ENCODE results near the gene FUBP1.
A peak's percentile ranks its signal among the peaks of the same experiment; 100 is the strongest.
"Not testable (repeated sequence)": the region's sequence is repeated elsewhere in the genome, so short reads cannot be mapped to it uniquely, and the experiment has no call there.

Gene FUBP1

DNA sequence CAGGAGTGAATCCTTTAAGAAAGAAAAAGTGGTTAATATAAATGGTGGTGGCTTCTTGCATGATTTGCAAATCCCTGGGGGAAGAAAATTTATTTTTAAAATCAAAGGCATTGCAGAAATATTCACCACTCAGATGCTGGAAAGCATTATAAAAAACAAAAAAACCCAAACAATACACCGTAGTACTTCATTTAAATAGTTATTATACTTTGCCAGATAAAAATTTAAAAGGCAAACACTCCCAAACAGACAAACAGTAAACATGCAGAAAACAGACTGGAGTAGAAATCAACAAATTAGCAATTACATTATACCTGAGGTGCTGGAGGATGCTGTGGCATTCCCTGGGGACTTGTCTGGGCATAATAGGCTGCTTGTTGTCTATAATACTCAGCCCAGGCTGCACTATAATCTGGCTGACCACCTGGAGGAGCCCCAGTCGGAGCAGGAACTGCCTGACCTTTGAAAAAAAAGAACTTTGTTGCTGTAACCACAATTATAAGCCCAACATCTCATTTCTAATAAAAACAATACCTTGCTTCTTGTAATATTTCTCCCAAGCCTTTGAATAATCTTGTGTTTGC is 29.9 kb downstream of the FUBP1 start:
- H3K36me3 Mint-ChIP-seq, result peaks cover 27 to 42% of the 10 kb centered on the region in 2 donors
- no peak overlapping the region for H3K27ac Mint-ChIP-seq
- H3K9me3 Mint-ChIP-seq, result no peaks in the 10 kb centered on the region
- ATAC-seq (replicated peaks), result peak; percentile 83 to 90
- peaks cover 17 to 52% of the 10 kb centered on the region in 2 donors for H3K4me1 Mint-ChIP-seq
- H3K27me3 Mint-ChIP-seq, result no peaks in the 10 kb centered on the region
- peak overlapping the region in 1 of 2 donors; percentile 28 for H3K4me3 Mint-ChIP-seq
- peak; percentile 5 for DNase-seq

- ATAC-seq (replicated peaks) (no peak), DNase-seq (no peak)
- H3K9me3 Mint-ChIP-seq, result no peaks in the 10 kb centered on the region
- H3K27me3 Mint-ChIP-seq, result no peaks in the 10 kb centered on the region
- H3K4me3 Mint-ChIP-seq, result no peak overlapping the region
- peaks cover 30 to 43% of the 10 kb centered on the region in 2 donors for H3K36me3 Mint-ChIP-seq
- peak overlapping the region; percentile 62 for H3K27ac Mint-ChIP-seq
- H3K4me1 Mint-ChIP-seq, result peaks cover 6 to 20% of the 10 kb centered on the region in 2 donors
These were observed 33.5 kb downstream of the FUBP1 start for GRCh38 chr1:77945345-77945744.

- DNase-seq, result no peak
- H3K27ac Mint-ChIP-seq, result peak overlapping the region; percentile 20
- no peak for ATAC-seq (replicated peaks)
- peaks cover 25 to 32% of the 10 kb centered on the region in 2 donors for H3K36me3 Mint-ChIP-seq
- peaks cover 0 to 2% of the 10 kb centered on the region in 2 donors for H3K4me1 Mint-ChIP-seq
- H3K27me3 Mint-ChIP-seq, result no peaks in the 10 kb centered on the region
- no peaks in the 10 kb centered on the region for H3K9me3 Mint-ChIP-seq
- no peak overlapping the region for H3K4me3 Mint-ChIP-seq
These were observed 36.3 kb downstream of the FUBP1 start for GRCh38 chr1:77942400-77943140.

GRCh38 chr1:77940921-77941570 is 37.8 kb downstream of the FUBP1 start:
- DNase-seq (no peak), ATAC-seq (replicated peaks) (no peak)
- no peaks in the 10 kb centered on the region for H3K27me3 Mint-ChIP-seq
- no peak overlapping the region for H3K4me3 Mint-ChIP-seq
- H3K4me1 Mint-ChIP-seq, result peaks cover 0 to 2% of the 10 kb centered on the region in 2 donors
- H3K27ac Mint-ChIP-seq, result no peak overlapping the region
- H3K36me3 Mint-ChIP-seq, result peaks cover 23 to 28% of the 10 kb centered on the region in 2 donors
- H3K9me3 Mint-ChIP-seq, result no peaks in the 10 kb centered on the region

GRCh38 chr1:77938651-77939050 is 40.2 kb downstream of the FUBP1 start:
- ATAC-seq (replicated peaks) (no peak), DNase-seq (no peak)
- no peaks in the 10 kb centered on the region for H3K27me3 Mint-ChIP-seq
- no peaks in the 10 kb centered on the region for H3K9me3 Mint-ChIP-seq
- no peak overlapping the region for H3K4me3 Mint-ChIP-seq
- H3K27ac Mint-ChIP-seq, result peak overlapping the region; percentile 1
- H3K4me1 Mint-ChIP-seq, result peaks cover 0 to 2% of the 10 kb centered on the region in 2 donors
- peaks cover 20 to 22% of the 10 kb centered on the region in 2 donors for H3K36me3 Mint-ChIP-seq

- no peaks in the 10 kb centered on the region for H3K9me3 Mint-ChIP-seq
These were observed 49.1 kb downstream of the FUBP1 start for GRCh38 chr1:77929806-77930205.

GRCh38 chr1:77927414-77927813 is 51.5 kb downstream of the FUBP1 start:
- DNase-seq (no peak), ATAC-seq (replicated peaks) (no peak)
- peaks cover 0 to 4% of the 10 kb centered on the region in 2 donors for H3K4me1 Mint-ChIP-seq
- H3K4me3 Mint-ChIP-seq, result no peak overlapping the region
- no peaks in the 10 kb centered on the region for H3K27me3 Mint-ChIP-seq
- H3K27ac Mint-ChIP-seq, result no peak overlapping the region
- H3K9me3 Mint-ChIP-seq, result no peaks in the 10 kb centered on the region
- H3K36me3 Mint-ChIP-seq, result peaks cover 7 to 9% of the 10 kb centered on the region in 2 donors

More at GRCh38 chr1:77929806-77930205, 49.1 kb downstream of the FUBP1 start:
- H3K4me3 Mint-ChIP-seq, result no peak overlapping the region
- DNase-seq (no peak), ATAC-seq (replicated peaks) (no peak)
- peaks cover 7 to 9% of the 10 kb centered on the region in 2 donors for H3K36me3 Mint-ChIP-seq
- H3K4me1 Mint-ChIP-seq, result peaks cover 0 to 4% of the 10 kb centered on the region in 2 donors
- H3K27ac Mint-ChIP-seq, result no peak overlapping the region
- no peaks in the 10 kb centered on the region for H3K27me3 Mint-ChIP-seq

GRCh38 chr1:77926561-77927357 is 52.1 kb downstream of the FUBP1 start:
- peak overlapping the region; percentile 68 to 73 for H3K4me3 Mint-ChIP-seq

GRCh38 chr1:77925956-77926355 is 52.9 kb downstream of the FUBP1 start:
- Mint-ChIP-seq H3K36me3 (peaks cover 7 to 9% of the 10 kb centered on the region in 2 donors), H3K4me3 (no peak overlapping the region), H3K9me3 (no peaks in the 10 kb centered on the region), H3K4me1 (peaks cover 0 to 4% of the 10 kb centered on the region in 2 donors), H3K27me3 (no peaks in the 10 kb centered on the region), H3K27ac (no peak overlapping the region)
- DNase-seq (no peak), ATAC-seq (replicated peaks) (no peak)

More at GRCh38 chr1:77926561-77927357, 52.1 kb downstream of the FUBP1 start:
- ATAC-seq (replicated peaks), result peak in 1 of 2 donors; percentile 31
- H3K27ac Mint-ChIP-seq, result peak overlapping the region; percentile 15
- H3K4me1 Mint-ChIP-seq, result peaks cover 0 to 4% of the 10 kb centered on the region in 2 donors
- no peaks in the 10 kb centered on the region for H3K27me3 Mint-ChIP-seq
- H3K9me3 Mint-ChIP-seq, result no peaks in the 10 kb centered on the region
- H3K36me3 Mint-ChIP-seq, result peaks cover 7 to 9% of the 10 kb centered on the region in 2 donors
- DNase-seq, result no peak

DNA sequence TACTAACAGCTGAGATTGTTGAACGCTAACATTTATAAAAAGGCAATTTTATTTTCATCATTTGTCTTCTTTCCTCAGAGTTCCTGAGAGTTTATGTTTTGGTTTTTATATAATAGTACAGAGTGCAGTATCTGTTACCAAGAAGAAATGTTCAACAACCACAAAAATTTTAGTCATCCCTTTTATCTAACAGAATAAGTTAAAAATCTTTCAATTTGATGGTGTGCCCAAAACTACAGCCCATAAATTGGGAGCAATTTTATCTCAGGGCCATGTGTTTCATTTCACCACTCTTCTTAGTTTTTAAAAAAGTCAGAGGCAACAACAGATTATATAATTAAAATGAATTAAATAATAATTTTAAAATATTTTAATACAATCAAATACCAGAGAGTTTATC is 53.4 kb downstream of the FUBP1 start:
- DNase-seq (no peak), ATAC-seq (replicated peaks) (no peak)
- Mint-ChIP-seq H3K9me3 (no peaks in the 10 kb centered on the region), H3K27ac (no peak overlapping the region), H3K4me1 (peaks cover 0 to 4% of the 10 kb centered on the region in 2 donors), H3K27me3 (no peaks in the 10 kb centered on the region), H3K36me3 (peaks cover 7 to 8% of the 10 kb centered on the region in 2 donors), H3K4me3 (no peak overlapping the region)

DNA sequence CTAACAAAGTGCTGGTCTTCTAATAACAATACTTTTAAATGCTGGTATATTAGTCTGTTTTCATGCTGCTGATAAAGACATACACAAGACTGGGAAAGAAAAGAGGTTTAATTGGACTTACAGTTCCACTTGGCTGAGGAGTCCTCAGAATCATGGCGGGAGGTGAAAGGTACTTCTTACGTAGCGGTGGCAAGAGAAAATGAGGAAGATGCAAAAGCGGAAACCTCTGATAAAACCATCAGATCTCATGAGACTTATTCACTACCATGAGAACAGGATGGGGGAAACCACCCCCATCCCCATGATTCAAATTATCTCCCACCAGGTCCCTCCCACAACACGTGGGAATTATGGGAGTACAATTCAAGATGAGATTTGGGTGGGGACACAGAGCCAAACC is 60.0 kb downstream of the FUBP1 start:
- not testable (repeated sequence) for H3K9me3 Mint-ChIP-seq

GRCh38 chr1:77910116-77910515 is 68.8 kb downstream of the FUBP1 start:
- DNase-seq (no peak), ATAC-seq (replicated peaks) (no peak)
- H3K36me3 Mint-ChIP-seq, result no peaks in the 10 kb centered on the region
- no peaks in the 10 kb centered on the region for H3K9me3 Mint-ChIP-seq
- no peaks in the 10 kb centered on the region for H3K4me1 Mint-ChIP-seq
- H3K4me3 Mint-ChIP-seq, result no peak overlapping the region
- H3K27me3 Mint-ChIP-seq, result no peaks in the 10 kb centered on the region
- no peak overlapping the region for H3K27ac Mint-ChIP-seq

More for the DNA sequence above, 60.0 kb downstream of the FUBP1 start:
- not testable (repeated sequence) for H3K27ac Mint-ChIP-seq; H3K4me1 Mint-ChIP-seq; ATAC-seq (replicated peaks); DNase-seq; H3K4me3 Mint-ChIP-seq; H3K27me3 Mint-ChIP-seq; H3K36me3 Mint-ChIP-seq

- Mint-ChIP-seq H3K27ac (no peak overlapping the region), H3K27me3 (no peaks in the 10 kb centered on the region), H3K4me3 (no peak overlapping the region), H3K36me3 (no peaks in the 10 kb centered on the region), H3K4me1 (no peaks in the 10 kb centered on the region), H3K9me3 (no peaks in the 10 kb centered on the region)
- ATAC-seq (replicated peaks) (no peak), DNase-seq (no peak)
These were observed 72.2 kb downstream of the FUBP1 start for GRCh38 chr1:77906624-77907023.

- DNase-seq (no peak), ATAC-seq (replicated peaks) (no peak)
- Mint-ChIP-seq H3K9me3 (no peaks in the 10 kb centered on the region), H3K4me1 (no peaks in the 10 kb centered on the region), H3K27me3 (no peaks in the 10 kb centered on the region), H3K27ac (no peak overlapping the region), H3K4me3 (no peak overlapping the region), H3K36me3 (no peaks in the 10 kb centered on the region)
These were observed 72.8 kb downstream of the FUBP1 start for GRCh38 chr1:77906019-77906545.

Data from stimulated activated naive B cell treated with anti-CD40 and anti-IgM and Interleukin-4, amounts not matched to agents 10 μg/mL and 1 μg/mL and 100 μg/mL, for 72 hours (primary cell).